H9 (cell line): ENCODE results near the gene LTB4R2. TPM values are rescaled to one million over a fixed set of nuclear protein-coding genes. Genes with fewer than 3 reads are reported as not detected.
A peak's percentile ranks its signal among the peaks of the same experiment; 100 is the strongest.

Experiments
- DNase-seq: peaks from one replicate; pipeline ENCODE4 v3.0.0-alpha.2; 2017
- H2AFZ ChIP-seq: one replicate; pipeline ENCODE4 v1.6.1; 2013; ENCODE audit warnings: mild to moderate bottlenecking, low read length, control low read depth, moderate library complexity
- H2AK5ac ChIP-seq: 2 replicates; pipeline ENCODE4 v1.6.1; 2013; ENCODE audit warnings: low read length, control low read depth, mixed read lengths; ENCODE audit not compliant: insufficient read length
- H2BK120ac ChIP-seq: one replicate; pipeline ENCODE4 v1.6.1; 2013; ENCODE audit warnings: low read depth, mild to moderate bottlenecking, low read length, control low read depth, inconsistent platforms; ENCODE audit not compliant: poor library complexity, severe bottlenecking
- H2BK12ac ChIP-seq: 2 replicates; pipeline ENCODE4 v1.6.1; 2013; ENCODE audit warnings: low read length, control low read depth, mixed read lengths, low read depth; ENCODE audit not compliant: insufficient read length
- H2BK15ac ChIP-seq: 2 replicates; pipeline ENCODE4 v1.6.1; 2013; ENCODE audit warnings: low read depth, low read length, control low read depth
- H2BK20ac ChIP-seq: one replicate; pipeline ENCODE4 v1.6.1; 2013; ENCODE audit warnings: low read depth, mild to moderate bottlenecking, low read length, control low read depth, inconsistent platforms; ENCODE audit not compliant: poor library complexity, severe bottlenecking
- H2BK5ac ChIP-seq: 2 replicates; pipeline ENCODE4 v1.6.1; 2013; ENCODE audit warnings: low read length, control low read depth, mixed read lengths; ENCODE audit not compliant: insufficient read length
- H3K14ac ChIP-seq: 2 replicates; pipeline ENCODE4 v1.6.1; 2013; ENCODE audit warnings: low read length, control low read depth; ENCODE audit not compliant: insufficient read depth
- H3K18ac ChIP-seq: 2 replicates; pipeline ENCODE4 v1.6.1; 2013; ENCODE audit warnings: low read depth, mild to moderate bottlenecking, mixed read lengths, low read length, control low read depth; ENCODE audit not compliant: insufficient read length
- H3K23ac ChIP-seq: 2 replicates; pipeline ENCODE4 v1.6.1; 2013; ENCODE audit warnings: low read length, control low read depth, mixed read lengths, low read depth; ENCODE audit not compliant: insufficient read length
- H3K23me2 ChIP-seq: 2 replicates; pipeline ENCODE4 v1.6.1; 2013; ENCODE audit warnings: low read depth, mild to moderate bottlenecking, mixed read lengths, low read length, control low read depth; ENCODE audit not compliant: insufficient read length, poor library complexity, severe bottlenecking
- H3K27ac ChIP-seq: 2 replicates; pipeline ENCODE4 v1.5.1; 2013; ENCODE audit warnings: low read length, control low read depth, mixed read lengths, low read depth; ENCODE audit not compliant: insufficient read length
- H3K27me3 ChIP-seq: 2 replicates; pipeline ENCODE4 v1.6.1; 2013; ENCODE audit warnings: low read length, control low read depth, inconsistent platforms; ENCODE audit not compliant: insufficient read depth
- H3K4ac ChIP-seq: 2 replicates; pipeline ENCODE4 v1.6.1; 2013; ENCODE audit warnings: low read depth, mild to moderate bottlenecking, control low read depth, inconsistent platforms, low read length, moderate library complexity
- H3K4me1 ChIP-seq: 2 replicates; pipeline ENCODE4 v1.6.1; 2013; ENCODE audit warnings: low read length, control low read depth, inconsistent platforms; ENCODE audit not compliant: insufficient read depth
- H3K4me2 ChIP-seq: 2 replicates; pipeline ENCODE4 v1.6.1; 2013; ENCODE audit warnings: low read length, control low read depth, mixed read lengths; ENCODE audit not compliant: insufficient read length, insufficient read depth
- H3K56ac ChIP-seq: 2 replicates; pipeline ENCODE4 v1.6.1; 2013; ENCODE audit warnings: low read depth, mild to moderate bottlenecking, mixed read lengths, low read length, control low read depth; ENCODE audit not compliant: insufficient read length
- H3K79me1 ChIP-seq: 2 replicates; pipeline ENCODE4 v1.6.1; 2013; ENCODE audit warnings: low read depth, mild to moderate bottlenecking, moderate library complexity, low read length, control low read depth, inconsistent platforms; ENCODE audit not compliant: insufficient read depth, poor library complexity, severe bottlenecking
- H3K79me2 ChIP-seq: 2 replicates; pipeline ENCODE4 v1.6.1; 2013; ENCODE audit warnings: low read length, control low read depth, inconsistent platforms; ENCODE audit not compliant: insufficient read depth
- H3K9ac ChIP-seq: 2 replicates; pipeline ENCODE4 v1.6.1; 2013; ENCODE audit warnings: low read length, control low read depth, mixed read lengths; ENCODE audit not compliant: insufficient read length; ENCODE audit errors: extremely low read depth
- H3K9me3 ChIP-seq: one replicate; pipeline ENCODE4 v1.6.1; 2013; ENCODE audit warnings: low read depth, low read length, inconsistent platforms; ENCODE audit not compliant: control insufficient read depth
- H3T11ph ChIP-seq: one replicate; pipeline ENCODE4 v1.6.1; 2013; ENCODE audit warnings: mild to moderate bottlenecking, low read length, control low read depth, inconsistent platforms
- H4K20me1 ChIP-seq: one replicate; pipeline ENCODE4 v1.6.1; 2013; ENCODE audit not compliant: control insufficient read depth, insufficient read length, insufficient read depth
- H4K5ac ChIP-seq: 2 replicates; pipeline ENCODE4 v1.6.1; 2013; ENCODE audit warnings: low read depth, mild to moderate bottlenecking, mixed read lengths, low read length, control low read depth; ENCODE audit not compliant: insufficient read length
- H4K8ac ChIP-seq: replicated peaks from 2 replicates; pipeline ENCODE4 v1.6.1; 2013; ENCODE audit warnings: low read length, control low read depth, mixed read lengths, low read depth; ENCODE audit not compliant: insufficient read length
- H4K91ac ChIP-seq: 2 replicates; pipeline ENCODE4 v1.6.1; 2013; ENCODE audit warnings: low read depth, mild to moderate bottlenecking, moderate library complexity, mixed read lengths, low read length, control low read depth; ENCODE audit not compliant: insufficient read length
- H3K27ac Mint-ChIP-seq, 3 experiments: 2 replicates in 2 of 3; 3 replicates in 1 of 3; pipeline ENCODE4 v1.8.0; 2020 to 2021; ENCODE audit warnings: mixed read lengths in 3 of 3, mild to moderate bottlenecking in 1 of 3, moderate library complexity in 1 of 3
- H3K27me3 Mint-ChIP-seq: 2 replicates; pipeline ENCODE4 v1.8.0; 2021; ENCODE audit warnings: low read depth, mild to moderate bottlenecking, moderate library complexity, mixed read lengths
- H3K36me3 Mint-ChIP-seq, 3 experiments: 2 replicates in 2 of 3; 3 replicates in 1 of 3; pipeline ENCODE4 v1.8.0; 2020 to 2021; ENCODE audit warnings: low read depth in 3 of 3, mixed read lengths in 3 of 3; ENCODE audit not compliant: insufficient read depth in 1 of 3
- H3K4me1 Mint-ChIP-seq, 2 experiments: 2 replicates each; pipeline ENCODE4 v1.8.0; 2020; ENCODE audit warnings: mixed read lengths in 2 of 2
- H3K4me3 Mint-ChIP-seq, 2 experiments: 2 replicates in 1 of 2; 3 replicates in 1 of 2; pipeline ENCODE4 v1.8.0; 2020 to 2021; ENCODE audit warnings: mild to moderate bottlenecking in 2 of 2, mixed read lengths in 2 of 2, moderate library complexity in 1 of 2
- H3K9me3 Mint-ChIP-seq, 2 experiments: 2 replicates in 1 of 2; 3 replicates in 1 of 2; pipeline ENCODE4 v1.8.0; 2020; ENCODE audit warnings: mild to moderate bottlenecking in 2 of 2, mixed read lengths in 2 of 2, moderate library complexity in 1 of 2
- WGBS: extraction: QIAGEN DNeasy Blood & Tissue Kit; methylation state at CpG from one replicate; pipeline ENCODE4 v1.1.7; 2013; ENCODE audit warnings: missing lambda C conversion rate, low lambda C conversion rate, mixed read lengths; ENCODE audit not compliant: insufficient read length; ENCODE audit errors: extremely low coverage; 5-methylcytosine and 5-hydroxymethylcytosine counted together
- total RNA-seq: library from RNA; stranded (reverse); gene quantifications from 2 replicates; pipeline ENCODE4 v1.2.1, GENCODE V29; 2021
- TF ChIP-seq, protein P1 (sequence below): fragments of 200-600 bp; sonication (generic); conservative IDR thresholded peaks from 3 replicates; pipeline ENCODE4 v1.8.0; 2021; ENCODE audit warnings: antibody characterized with exemption, mild to moderate bottlenecking

The LTB4R2 gene
- total RNA-seq, 1 experiment from 2014 or later, result 13.4 TPM

DNA sequence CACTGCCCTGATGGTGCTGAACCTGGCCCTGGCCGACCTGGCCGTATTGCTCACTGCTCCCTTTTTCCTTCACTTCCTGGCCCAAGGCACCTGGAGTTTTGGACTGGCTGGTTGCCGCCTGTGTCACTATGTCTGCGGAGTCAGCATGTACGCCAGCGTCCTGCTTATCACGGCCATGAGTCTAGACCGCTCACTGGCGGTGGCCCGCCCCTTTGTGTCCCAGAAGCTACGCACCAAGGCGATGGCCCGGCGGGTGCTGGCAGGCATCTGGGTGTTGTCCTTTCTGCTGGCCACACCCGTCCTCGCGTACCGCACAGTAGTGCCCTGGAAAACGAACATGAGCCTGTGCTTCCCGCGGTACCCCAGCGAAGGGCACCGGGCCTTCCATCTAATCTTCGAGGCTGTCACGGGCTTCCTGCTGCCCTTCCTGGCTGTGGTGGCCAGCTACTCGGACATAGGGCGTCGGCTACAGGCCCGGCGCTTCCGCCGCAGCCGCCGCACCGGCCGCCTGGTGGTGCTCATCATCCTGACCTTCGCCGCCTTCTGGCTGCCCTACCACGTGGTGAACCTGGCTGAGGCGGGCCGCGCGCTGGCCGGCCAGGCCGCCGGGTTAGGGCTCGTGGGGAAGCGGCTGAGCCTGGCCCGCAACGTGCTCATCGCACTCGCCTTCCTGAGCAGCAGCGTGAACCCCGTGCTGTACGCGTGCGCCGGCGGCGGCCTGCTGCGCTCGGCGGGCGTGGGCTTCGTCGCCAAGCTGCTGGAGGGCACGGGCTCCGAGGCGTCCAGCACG, 6.1 kb downstream of the LTB4R2 start:
- Histone ChIP-seq H3K9ac (no peak overlapping the region), H3K23ac (no peak overlapping the region), H4K91ac (no peak overlapping the region), H4K20me1 (no peaks in the 10 kb centered on the region), H3K9me3 (no peaks in the 10 kb centered on the region), H3K4me2 (no peak overlapping the region), H4K5ac (no peak overlapping the region), H4K8ac (no peak overlapping the region), H3T11ph (no peak overlapping the region), H3K27ac (no peak overlapping the region), H3K27me3 (peaks cover 2% of the 10 kb centered on the region; the same call in 1 of the 2 replicates), H3K18ac (no peak overlapping the region), H3K79me2 (no peaks in the 10 kb centered on the region), H2AFZ (no peak overlapping the region), H2BK120ac (no peak overlapping the region), H2AK5ac (no peak overlapping the region), H2BK15ac (no peak overlapping the region), H3K56ac (no peak overlapping the region), H3K4me1 (no peaks in the 10 kb centered on the region), H3K14ac (no peak overlapping the region; the same call in 1 of the 2 replicates), H3K4ac (no peak overlapping the region), H2BK20ac (no peak overlapping the region), H3K79me1 (no peaks in the 10 kb centered on the region), H2BK5ac (no peak overlapping the region), H3K23me2 (no peaks in the 10 kb centered on the region), H2BK12ac (no peak overlapping the region)
- H3K4me3 Mint-ChIP-seq, result no peak overlapping the region
- H3K4me1 Mint-ChIP-seq, result no peaks in the 10 kb centered on the region
- H3K27ac Mint-ChIP-seq, result no peak overlapping the region
- TF ChIP-seq, protein P1, sequence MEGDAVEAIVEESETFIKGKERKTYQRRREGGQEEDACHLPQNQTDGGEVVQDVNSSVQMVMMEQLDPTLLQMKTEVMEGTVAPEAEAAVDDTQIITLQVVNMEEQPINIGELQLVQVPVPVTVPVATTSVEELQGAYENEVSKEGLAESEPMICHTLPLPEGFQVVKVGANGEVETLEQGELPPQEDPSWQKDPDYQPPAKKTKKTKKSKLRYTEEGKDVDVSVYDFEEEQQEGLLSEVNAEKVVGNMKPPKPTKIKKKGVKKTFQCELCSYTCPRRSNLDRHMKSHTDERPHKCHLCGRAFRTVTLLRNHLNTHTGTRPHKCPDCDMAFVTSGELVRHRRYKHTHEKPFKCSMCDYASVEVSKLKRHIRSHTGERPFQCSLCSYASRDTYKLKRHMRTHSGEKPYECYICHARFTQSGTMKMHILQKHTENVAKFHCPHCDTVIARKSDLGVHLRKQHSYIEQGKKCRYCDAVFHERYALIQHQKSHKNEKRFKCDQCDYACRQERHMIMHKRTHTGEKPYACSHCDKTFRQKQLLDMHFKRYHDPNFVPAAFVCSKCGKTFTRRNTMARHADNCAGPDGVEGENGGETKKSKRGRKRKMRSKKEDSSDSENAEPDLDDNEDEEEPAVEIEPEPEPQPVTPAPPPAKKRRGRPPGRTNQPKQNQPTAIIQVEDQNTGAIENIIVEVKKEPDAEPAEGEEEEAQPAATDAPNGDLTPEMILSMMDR, result peak; percentile 39; the same call in 1 of the 3 replicates
- WGBS, result no CpG with 5 or more reads among the region's 70 CpGs
- H3K36me3 Mint-ChIP-seq, result peaks cover 0 to 4% (median 0%) of the 10 kb centered on the region in 3 experiments; a peak in 1 of 7 replicates
- no peaks in the 10 kb centered on the region for H3K9me3 Mint-ChIP-seq
- DNase-seq, result peak; percentile 81
- peaks cover 46% of the 10 kb centered on the region for H3K27me3 Mint-ChIP-seq
